Measurements from ENCODE around the gene ARHGEF11. TPM values are rescaled to one million over a fixed set of nuclear protein-coding genes. Genes with fewer than 3 reads are reported as not detected.

ARHGEF11 gene
- total and polyA plus RNA-seq, 2 of the 4 experiments (the other 2 are of a cell fraction) = 16.8 to 17.2 TPM

DNA sequence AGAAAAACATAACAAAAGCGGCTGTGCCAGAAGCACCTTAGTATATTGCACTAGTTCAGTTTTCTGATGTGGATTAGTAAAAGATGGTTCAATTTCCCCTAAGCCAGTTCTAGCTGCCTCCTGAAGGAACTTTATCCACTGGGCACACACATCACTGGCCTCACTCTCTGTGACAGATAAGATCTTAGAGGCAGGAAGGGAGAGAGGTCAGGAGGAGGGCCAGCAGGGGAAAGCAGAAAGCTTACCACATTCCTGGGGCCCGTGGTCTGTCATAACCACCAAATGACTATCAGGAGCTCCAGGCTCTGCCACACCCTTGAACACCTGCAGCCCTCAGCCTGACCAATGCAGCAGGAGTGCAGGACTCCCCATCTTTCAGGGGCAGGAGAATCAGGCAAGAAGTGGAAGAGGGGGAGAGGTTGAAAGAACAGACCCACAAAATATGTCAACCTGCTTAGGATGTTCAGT lies 87.3 kb downstream of the ARHGEF11 start:
- TF ChIP-seq POLR2A (IDR thresholded peaks at IDR 0.05; ENCODE audit: low read depth, low read length) (no peak), RCOR1 (IDR thresholded peaks at IDR 0.05; ENCODE audit: insufficient replicate concordance, low read length) (no peak), MAZ (IDR thresholded peaks at IDR 0.05; ENCODE audit: borderline replicate concordance, low read depth, low read length) (no peak), CTCF (conservative IDR thresholded peaks at IDR 0.05; ENCODE audit: low read depth, low read length) (no peak), CHD1 (IDR thresholded peaks at IDR 0.05; ENCODE audit: low read depth, low read length) (no peak), MXI1 (IDR thresholded peaks at IDR 0.05; ENCODE audit: borderline replicate concordance, low read depth, low read length) (no peak), SMC3 (IDR thresholded peaks at IDR 0.05; ENCODE audit: low read depth, low read length) (no peak), FOS (IDR thresholded peaks at IDR 0.05; ENCODE audit: low read depth, low read length) (no peak), RAD21 (IDR thresholded peaks at IDR 0.05; ENCODE audit: low read length) (no peak), NFE2L2 (IDR thresholded peaks at IDR 0.05; ENCODE audit: low read depth, low read length) (no peak)
- TF ChIP-seq, protein P1, sequence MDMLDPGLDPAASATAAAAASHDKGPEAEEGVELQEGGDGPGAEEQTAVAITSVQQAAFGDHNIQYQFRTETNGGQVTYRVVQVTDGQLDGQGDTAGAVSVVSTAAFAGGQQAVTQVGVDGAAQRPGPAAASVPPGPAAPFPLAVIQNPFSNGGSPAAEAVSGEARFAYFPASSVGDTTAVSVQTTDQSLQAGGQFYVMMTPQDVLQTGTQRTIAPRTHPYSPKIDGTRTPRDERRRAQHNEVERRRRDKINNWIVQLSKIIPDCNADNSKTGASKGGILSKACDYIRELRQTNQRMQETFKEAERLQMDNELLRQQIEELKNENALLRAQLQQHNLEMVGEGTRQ (IDR thresholded peaks at IDR 0.05; ENCODE audit: low read depth, low read length) = no peak
- Histone ChIP-seq H3K27me3 (ENCODE audit: control insufficient read depth, insufficient read depth, low read length) (no peaks in the 10 kb centered on the region), H2BK5ac (ENCODE audit: low read depth, low read length, poor library complexity, severe bottlenecking) (no peak overlapping the region), H2AK5ac (ENCODE audit: low read depth, low read length) (no peak overlapping the region), H3K27ac (ENCODE audit: insufficient read depth, low read length) (no peak overlapping the region), H3K79me1 (ENCODE audit: low read depth in 1 of 2, low read length in 2 of 2) (no peaks in the 10 kb centered on the region; a peak in 1 of 4 replicates), H3K56ac (ENCODE audit: extremely low read depth, insufficient read depth, low read length) (no peak overlapping the region), H3K4me1 (ENCODE audit: control insufficient read depth, insufficient read depth, low read length) (peaks cover 3% of the 10 kb centered on the region; the same call in 1 of the 2 replicates), H3K4ac (ENCODE audit: low read depth, low read length) (no peak overlapping the region), H3K9me1 (ENCODE audit: insufficient read depth, low read length) (peaks cover 8% of the 10 kb centered on the region; the same call in 1 of the 2 replicates), H4K5ac (ENCODE audit: low read depth, low read length) (no peak overlapping the region), H2AK9ac (replicated peaks; ENCODE audit: low read depth, low read length, poor library complexity) (no peak overlapping the region), H3K9me3 (ENCODE audit: control insufficient read depth, insufficient read depth, low read length) (no peaks in the 10 kb centered on the region), H2BK120ac (ENCODE audit: low read depth, low read length) (no peak overlapping the region), H3K36me3 (ENCODE audit: control insufficient read depth, insufficient read depth, low read length) (peaks cover 60% of the 10 kb centered on the region), H2BK15ac (ENCODE audit: low read depth, low read length) (no peak overlapping the region), H4K8ac (ENCODE audit: low read depth in 2 of 2, low read length in 2 of 2) (no peak overlapping the region), H3K4me3 (ENCODE audit: insufficient read depth, low read depth, low read length) (no peak overlapping the region), H4K91ac (ENCODE audit: insufficient read depth, low read depth, low read length) (no peak overlapping the region), H3K4me2 (ENCODE audit: low read depth, low read length) (no peak overlapping the region), H2AFZ (replicated peaks; ENCODE audit: low read length, poor library complexity) (no peak overlapping the region), H3K14ac (replicated peaks; ENCODE audit: low read depth, low read length) (no peak overlapping the region), H4K20me1 (ENCODE audit: insufficient read depth, low read length) (no peaks in the 10 kb centered on the region), H2BK20ac (ENCODE audit: low read depth, low read length) (no peak overlapping the region), H3K18ac (ENCODE audit: low read depth, low read length) (no peak overlapping the region), H3K9ac (ENCODE audit: low read depth, low read length) (no peak overlapping the region), H3K23ac (ENCODE audit: low read depth, low read length) (no peak overlapping the region)
- ChIA-PET CTCF (no interaction called here), POLR2A (ENCODE audit: unreplicated experiment) (no interaction called here)
- dilution Hi-C loops (cut with HindIII; ENCODE audit: low sequenced_read_pairs, unreplicated experiment) = no loop called here
- DNase-seq = no peak
- intact Hi-C loops (cut with micrococcal nuclease) = no loop called here
- no peak for ATAC-seq (ENCODE audit: low read depth)
- BruUV-seq (replicated peaks) = no TSS peak
- no CpG with 5 or more reads among the region's 2 CpGs for WGBS, 2 experiments (ENCODE audit: extremely low coverage in 2 of 2, insufficient read length in 1 of 2)
- in situ Hi-C loops (cut with MboI; ENCODE audit: low sequenced_read_pairs) = no loop called here

All from IMR-90 (cell line).